Muscle layer of duodenum (tissue), 2 donors: Measurements from ENCODE around the gene PIK3R3.
"Not testable (repeated sequence)": the region's sequence is repeated elsewhere in the genome, so short reads cannot be mapped to it uniquely, and the experiment has no call there.

Experiments used
- H3K27ac ChIP-seq: one replicate; pipeline ENCODE4 v1.7.0; 2013; ENCODE audit warnings: mild to moderate bottlenecking, low read length
- H3K27me3 ChIP-seq: one replicate; pipeline ENCODE4 v1.7.0; 2013; ENCODE audit warnings: low read depth, mild to moderate bottlenecking, control low read depth, low read length
- H3K36me3 ChIP-seq, 2 donors: one replicate each; pipeline ENCODE4 v1.7.0; 2013; ENCODE audit warnings: low read length in 2 of 2, control low read depth in 1 of 2, mild to moderate bottlenecking in 1 of 2; ENCODE audit not compliant: insufficient read depth in 2 of 2, control insufficient read depth in 1 of 2
- H3K4me1 ChIP-seq, 2 donors: one replicate each; pipeline ENCODE4 v1.7.0; 2013; ENCODE audit warnings: low read length in 2 of 2, mild to moderate bottlenecking in 2 of 2, control low read depth in 1 of 2, moderate library complexity in 1 of 2; ENCODE audit not compliant: insufficient read depth in 2 of 2, control insufficient read depth in 1 of 2
- H3K4me3 ChIP-seq, 2 donors: one replicate each; pipeline ENCODE4 v1.7.0; 2013; ENCODE audit warnings: low read length in 2 of 2, low read depth in 1 of 2, mild to moderate bottlenecking in 1 of 2
- H3K9me3 ChIP-seq, 2 donors: one replicate each; pipeline ENCODE4 v1.7.0; 2013; ENCODE audit warnings: low read length in 2 of 2, control low read depth in 1 of 2, mild to moderate bottlenecking in 1 of 2; ENCODE audit not compliant: control insufficient read depth in 1 of 2
- donor health status: healthy.

The PIK3R3 gene

DNA sequence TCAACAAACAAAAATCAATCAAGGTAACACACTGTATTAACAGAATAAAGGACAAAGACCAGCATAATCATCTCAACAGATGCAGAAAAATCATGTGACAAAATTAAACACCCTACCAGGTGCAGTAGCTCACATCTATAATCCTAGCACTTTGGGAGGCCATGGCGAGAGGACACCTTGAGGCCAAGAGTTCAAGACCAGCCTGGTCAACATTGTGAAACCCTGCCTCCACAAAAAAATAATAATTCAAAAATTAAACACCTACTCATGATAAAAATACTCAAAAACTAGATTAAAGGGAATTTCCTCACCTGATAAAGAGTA lies 35.3 kb downstream of the PIK3R3 start:
- H3K4me1 ChIP-seq: no peaks in the 10 kb centered on the region
- no peaks in the 10 kb centered on the region for H3K36me3 ChIP-seq
- no peaks in the 10 kb centered on the region for H3K27me3 ChIP-seq

DNA sequence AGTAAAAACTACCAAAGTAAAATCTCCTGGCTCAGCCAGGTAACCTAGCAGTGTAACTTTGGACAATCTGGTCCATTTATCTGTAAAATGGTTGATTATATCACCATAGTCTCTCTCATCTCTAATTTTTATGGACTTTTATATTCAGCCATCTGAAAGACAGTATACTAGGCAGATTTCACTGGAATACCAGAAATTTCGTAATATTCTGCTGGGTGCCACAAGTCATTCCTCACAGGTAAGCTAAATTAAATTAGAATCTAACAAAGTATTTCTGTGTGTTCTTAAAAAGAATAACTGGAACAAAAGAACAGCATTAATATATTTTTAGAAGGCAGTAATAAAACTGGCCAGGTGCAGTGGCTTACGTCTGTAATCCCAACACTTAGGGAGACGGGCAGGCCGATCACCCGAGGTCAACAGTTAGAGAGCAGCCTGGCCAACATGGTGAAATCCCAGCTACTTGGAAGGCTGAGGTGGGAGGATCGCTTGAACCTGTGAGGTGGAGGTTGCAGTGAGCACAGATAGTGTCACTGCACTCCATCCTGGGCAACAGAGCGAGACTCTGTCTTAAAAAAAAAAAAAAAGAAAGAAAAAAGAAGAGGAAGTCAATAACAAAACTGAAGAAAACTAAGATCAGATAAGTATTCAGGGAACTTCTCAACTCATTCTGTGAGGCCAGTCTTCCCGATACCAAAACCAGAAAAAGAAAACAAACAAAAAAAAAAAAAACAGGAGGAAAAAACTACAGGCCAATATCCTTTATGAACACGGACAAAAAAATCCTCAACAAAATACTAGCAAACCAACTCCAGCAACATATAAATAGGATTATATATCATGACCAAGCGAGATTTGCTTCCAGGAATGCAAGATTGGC lies 35.9 kb downstream of the PIK3R3 start:
- Histone ChIP-seq H3K4me3 (no peak overlapping the region), H3K36me3 (no peaks in the 10 kb centered on the region), H3K9me3 (peaks cover 0 to 3% of the 10 kb centered on the region in 2 donors), H3K4me1 (no peaks in the 10 kb centered on the region), H3K27ac (no peak overlapping the region), H3K27me3 (no peaks in the 10 kb centered on the region)

More for the DNA sequence above, 35.3 kb downstream of the PIK3R3 start:
- Histone ChIP-seq H3K9me3 (peaks cover 0 to 3% of the 10 kb centered on the region in 2 donors), H3K4me3 (no peak overlapping the region), H3K27ac (no peak overlapping the region)

DNA sequence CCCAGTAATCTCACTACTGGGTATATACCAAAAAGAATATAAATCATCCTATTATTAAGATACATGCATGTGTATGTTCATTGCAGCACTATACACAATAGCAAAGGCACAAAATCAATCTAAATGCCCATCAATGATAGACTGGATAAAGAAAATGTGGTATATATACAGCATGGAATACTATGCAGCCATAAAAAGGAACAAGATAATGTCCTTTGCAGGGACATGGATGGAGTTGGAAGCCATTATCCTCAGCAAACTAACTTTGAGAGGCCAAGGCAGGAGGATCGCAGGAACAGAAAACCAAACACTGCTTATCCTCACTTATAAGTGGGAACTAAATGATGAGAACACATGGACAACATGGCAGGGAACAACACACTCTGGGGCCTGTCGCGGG lies 37.3 kb downstream of the PIK3R3 start:
- H3K27me3 ChIP-seq, H3K36me3 ChIP-seq, H3K4me1 ChIP-seq, H3K4me3 ChIP-seq, H3K27ac ChIP-seq, H3K9me3 ChIP-seq: not testable (repeated sequence)

DNA sequence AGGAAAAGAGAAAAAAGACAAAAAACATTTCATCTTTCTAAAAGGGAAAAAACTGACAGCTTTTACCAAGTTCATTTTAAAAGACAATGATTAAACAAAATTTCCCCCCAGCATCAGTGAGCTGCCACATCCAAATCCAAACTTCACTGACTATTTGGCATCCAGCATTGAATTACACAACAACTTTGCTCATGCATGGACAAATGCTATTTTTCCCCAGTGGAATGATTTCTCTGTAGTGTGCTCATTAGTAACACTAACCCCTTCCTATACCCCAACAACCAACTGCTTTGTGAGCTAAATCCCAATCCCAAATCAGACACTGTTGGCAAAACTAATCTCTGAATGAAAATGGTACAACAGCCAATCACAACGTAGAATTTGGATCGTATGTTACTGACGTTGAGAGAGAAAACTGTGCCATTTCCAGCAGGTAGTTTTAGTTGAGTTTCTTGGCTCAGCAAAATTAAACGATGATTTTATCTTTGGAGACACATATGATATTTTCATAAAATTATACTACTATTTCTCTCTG lies 37.9 kb downstream of the PIK3R3 start:
- H3K4me3 ChIP-seq: no peak overlapping the region
- H3K36me3 ChIP-seq: no peaks in the 10 kb centered on the region
- H3K4me1 ChIP-seq: no peaks in the 10 kb centered on the region
- H3K27me3 ChIP-seq: no peaks in the 10 kb centered on the region
- H3K27ac ChIP-seq: no peak overlapping the region
- peaks cover 0 to 3% of the 10 kb centered on the region in 2 donors for H3K9me3 ChIP-seq

DNA sequence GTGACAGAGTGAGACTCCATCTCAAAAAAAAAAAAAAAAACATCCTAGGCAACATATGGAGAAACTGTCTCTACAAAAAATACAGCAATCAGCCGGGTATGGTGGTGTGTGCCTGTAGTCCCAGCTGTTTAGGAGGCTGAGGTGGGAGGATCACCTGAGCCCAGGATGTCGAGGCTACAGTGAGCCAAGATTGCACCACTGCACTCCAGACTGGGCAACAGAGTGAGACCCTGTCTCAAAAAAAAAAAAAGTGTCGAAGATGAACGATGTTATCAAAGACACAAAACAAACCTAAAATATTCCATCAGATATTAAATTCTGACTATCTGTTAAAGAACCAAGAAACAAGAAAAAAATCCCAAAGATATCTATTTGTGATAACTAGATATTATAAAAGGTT lies 38.6 kb downstream of the PIK3R3 start:
- H3K4me1 ChIP-seq, H3K36me3 ChIP-seq, H3K27me3 ChIP-seq, H3K27ac ChIP-seq, H3K9me3 ChIP-seq, H3K4me3 ChIP-seq: not testable (repeated sequence)

DNA sequence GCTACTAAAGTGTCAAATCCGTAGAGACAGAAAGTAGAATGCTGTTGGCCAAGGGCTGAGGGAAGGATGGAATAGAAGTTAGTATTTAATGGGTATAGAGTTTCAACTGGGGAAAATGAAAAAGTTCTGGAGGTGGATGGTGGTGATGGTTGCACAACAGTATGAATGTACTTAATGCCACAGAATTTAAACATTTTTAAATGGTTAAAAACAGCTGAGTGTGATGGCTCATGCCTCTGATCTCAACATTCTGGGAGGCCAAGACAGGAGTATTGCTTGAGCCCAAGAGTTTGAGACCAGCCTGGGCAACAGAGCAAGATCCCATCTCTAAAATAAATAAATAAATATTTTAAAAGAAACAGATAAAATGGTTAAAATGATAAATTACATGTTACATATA lies 44.5 kb downstream of the PIK3R3 start:
- H3K27me3 ChIP-seq: no peaks in the 10 kb centered on the region
- H3K4me3 ChIP-seq: no peak overlapping the region
- H3K4me1 ChIP-seq: no peaks in the 10 kb centered on the region

DNA sequence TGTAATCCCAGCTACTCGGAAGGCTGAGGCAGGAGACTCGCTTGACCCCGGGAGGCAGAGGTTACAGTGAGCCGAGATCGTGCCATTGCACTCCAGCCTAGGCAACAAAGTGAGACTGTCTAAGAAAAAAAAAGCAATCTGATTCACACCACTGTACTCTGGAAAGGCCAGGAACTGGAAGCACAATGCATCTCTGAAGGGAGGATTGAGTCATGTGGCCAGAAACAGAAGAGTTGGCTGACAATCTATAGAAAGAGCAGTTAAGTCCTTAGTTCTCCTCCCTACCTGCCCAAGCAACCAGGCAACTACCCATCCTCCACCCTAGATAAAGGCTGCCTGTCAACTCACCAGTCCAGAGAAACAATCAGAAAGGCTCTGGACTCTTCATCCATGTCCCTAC lies 45.9 kb downstream of the PIK3R3 start:
- H3K36me3 ChIP-seq: no peaks in the 10 kb centered on the region
- no peak overlapping the region for H3K4me3 ChIP-seq
- H3K27ac ChIP-seq: no peak overlapping the region
- H3K9me3 ChIP-seq: no peaks in the 10 kb centered on the region
- no peaks in the 10 kb centered on the region for H3K4me1 ChIP-seq
- no peaks in the 10 kb centered on the region for H3K27me3 ChIP-seq

More for the DNA sequence above, 44.5 kb downstream of the PIK3R3 start:
- Histone ChIP-seq H3K36me3 (no peaks in the 10 kb centered on the region), H3K9me3 (no peaks in the 10 kb centered on the region), H3K27ac (no peak overlapping the region)

DNA sequence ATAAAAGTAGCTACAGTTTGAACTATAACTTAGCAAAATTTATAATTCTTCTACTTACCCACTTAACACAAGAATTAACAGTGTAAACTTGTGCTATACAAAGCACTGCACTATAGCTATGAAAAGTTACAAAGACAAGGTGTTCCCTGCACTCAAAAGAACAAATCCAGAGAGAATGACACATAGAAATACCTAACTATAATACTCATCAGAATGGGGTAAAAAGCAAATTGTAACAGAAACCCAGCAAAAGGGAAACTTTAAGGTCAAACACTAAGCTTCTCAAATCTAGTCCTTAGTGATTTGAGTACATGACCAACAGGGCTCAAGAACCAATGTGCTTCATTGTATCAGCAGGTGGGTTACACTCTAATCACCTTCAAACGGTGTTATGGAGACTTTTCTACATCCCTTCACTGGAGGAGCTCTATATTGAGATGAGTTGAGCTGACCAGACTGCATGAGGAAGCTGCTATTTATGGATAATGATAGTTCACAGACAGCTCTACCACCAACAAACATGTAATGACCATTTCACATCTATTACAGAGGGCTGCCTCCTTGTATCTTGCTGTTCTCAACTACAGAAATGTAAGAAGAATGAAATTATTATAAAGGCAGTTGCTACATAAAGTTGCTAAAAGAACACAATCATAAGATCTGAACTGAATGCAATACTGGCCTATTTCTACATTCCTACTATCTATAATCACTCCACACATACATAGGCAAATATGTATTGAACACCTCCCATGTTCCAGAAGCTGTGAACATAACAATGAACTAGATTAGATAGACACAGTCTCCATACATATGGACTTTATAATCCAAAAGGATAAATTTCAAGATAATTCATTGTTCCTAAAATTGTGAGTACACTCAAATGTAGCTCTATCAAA lies 47.6 kb downstream of the PIK3R3 start:
- Histone ChIP-seq H3K27ac (no peak overlapping the region), H3K4me1 (no peaks in the 10 kb centered on the region), H3K4me3 (no peak overlapping the region), H3K27me3 (no peaks in the 10 kb centered on the region), H3K9me3 (no peaks in the 10 kb centered on the region), H3K36me3 (no peaks in the 10 kb centered on the region)

DNA sequence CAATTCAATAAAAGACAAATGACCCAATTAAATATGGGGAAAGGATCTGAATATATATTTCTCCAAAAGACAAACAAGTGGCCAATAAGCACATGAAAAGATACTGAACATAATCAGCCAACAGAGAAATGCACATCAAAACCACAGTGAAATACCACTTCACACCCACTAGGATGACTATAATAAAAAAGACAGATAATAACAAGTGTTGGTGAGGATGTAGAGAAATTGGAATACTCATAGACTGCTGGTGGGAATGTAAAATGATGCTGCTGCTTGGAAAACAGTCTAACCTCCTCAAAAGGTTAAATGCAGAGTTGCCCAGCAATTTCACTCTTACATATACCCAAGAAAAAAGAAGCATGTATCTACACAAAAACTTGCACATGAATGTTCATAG lies 48.9 kb downstream of the PIK3R3 start:
- no peak overlapping the region for H3K4me3 ChIP-seq
- H3K27ac ChIP-seq: no peak overlapping the region
- H3K4me1 ChIP-seq: no peaks in the 10 kb centered on the region
- no peaks in the 10 kb centered on the region for H3K9me3 ChIP-seq
- no peaks in the 10 kb centered on the region for H3K27me3 ChIP-seq
- no peaks in the 10 kb centered on the region for H3K36me3 ChIP-seq

DNA sequence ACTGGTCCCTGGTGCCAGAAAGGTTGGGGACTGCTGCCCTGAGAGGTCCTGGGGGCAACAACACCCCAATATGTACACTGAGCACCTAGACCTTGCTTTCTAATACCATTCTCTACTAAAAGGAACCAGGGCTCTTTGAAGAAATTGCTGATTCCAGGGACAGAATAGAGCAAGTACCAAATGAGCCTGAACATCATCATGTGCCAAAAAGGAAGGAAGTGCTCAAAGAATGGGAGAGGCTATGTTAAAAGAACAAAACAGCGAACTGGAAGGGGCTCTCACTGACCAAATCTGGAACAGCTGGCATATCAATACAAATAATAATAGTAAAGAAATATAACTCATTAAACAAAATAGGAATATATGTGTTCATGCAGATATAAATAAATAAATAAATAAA lies 50.8 kb downstream of the PIK3R3 start:
- no peak overlapping the region for H3K27ac ChIP-seq

DNA sequence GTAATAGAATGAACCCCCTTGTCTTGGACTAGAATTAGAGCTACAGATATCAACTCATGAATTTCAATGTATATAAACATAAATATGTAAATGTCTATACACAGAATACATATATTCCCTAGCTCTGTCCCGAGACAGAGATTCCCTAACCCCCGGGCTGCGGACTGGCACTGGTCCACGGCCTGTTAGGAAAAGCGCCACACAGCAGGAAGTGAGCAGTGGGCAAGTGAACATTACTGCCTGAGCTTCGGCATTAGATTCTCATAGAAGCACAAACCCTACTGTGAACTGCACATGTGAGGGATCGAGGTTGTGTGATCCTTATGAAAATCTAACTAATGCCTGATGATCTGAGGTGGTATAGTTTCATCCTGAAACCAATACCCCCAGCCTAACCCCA lies 51.2 kb downstream of the PIK3R3 start:
- Histone ChIP-seq H3K4me1 (no peaks in the 10 kb centered on the region), H3K9me3 (no peaks in the 10 kb centered on the region), H3K4me3 (no peak overlapping the region), H3K27me3 (no peaks in the 10 kb centered on the region), H3K36me3 (no peaks in the 10 kb centered on the region), H3K27ac (no peak overlapping the region)

More for the DNA sequence above, 50.8 kb downstream of the PIK3R3 start:
- Histone ChIP-seq H3K4me1 (no peaks in the 10 kb centered on the region), H3K36me3 (no peaks in the 10 kb centered on the region), H3K9me3 (no peaks in the 10 kb centered on the region), H3K4me3 (no peak overlapping the region), H3K27me3 (no peaks in the 10 kb centered on the region)
